ENCODE measurements around the gene GK.

DNA sequence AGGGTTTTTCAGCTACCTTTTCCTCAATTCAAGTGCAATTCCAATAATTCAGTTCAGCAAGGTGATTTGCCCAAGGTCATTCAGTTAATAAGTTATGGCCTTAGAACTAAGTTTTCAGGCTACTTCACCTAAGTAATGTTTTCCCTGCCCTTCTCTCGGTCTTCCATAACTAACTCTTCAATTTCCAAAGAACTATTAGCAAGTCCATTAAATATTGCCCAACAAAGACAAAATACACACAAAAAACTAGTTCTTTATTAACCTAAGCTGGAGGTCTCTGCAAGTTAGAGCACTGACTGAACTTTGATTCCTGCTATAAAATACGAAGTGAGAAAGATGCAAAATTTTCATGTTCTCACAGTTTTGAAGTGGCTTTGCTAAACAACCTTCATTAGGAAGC is 26.8 kb upstream of the GK start:
- TF ChIP-seq, protein P1, sequence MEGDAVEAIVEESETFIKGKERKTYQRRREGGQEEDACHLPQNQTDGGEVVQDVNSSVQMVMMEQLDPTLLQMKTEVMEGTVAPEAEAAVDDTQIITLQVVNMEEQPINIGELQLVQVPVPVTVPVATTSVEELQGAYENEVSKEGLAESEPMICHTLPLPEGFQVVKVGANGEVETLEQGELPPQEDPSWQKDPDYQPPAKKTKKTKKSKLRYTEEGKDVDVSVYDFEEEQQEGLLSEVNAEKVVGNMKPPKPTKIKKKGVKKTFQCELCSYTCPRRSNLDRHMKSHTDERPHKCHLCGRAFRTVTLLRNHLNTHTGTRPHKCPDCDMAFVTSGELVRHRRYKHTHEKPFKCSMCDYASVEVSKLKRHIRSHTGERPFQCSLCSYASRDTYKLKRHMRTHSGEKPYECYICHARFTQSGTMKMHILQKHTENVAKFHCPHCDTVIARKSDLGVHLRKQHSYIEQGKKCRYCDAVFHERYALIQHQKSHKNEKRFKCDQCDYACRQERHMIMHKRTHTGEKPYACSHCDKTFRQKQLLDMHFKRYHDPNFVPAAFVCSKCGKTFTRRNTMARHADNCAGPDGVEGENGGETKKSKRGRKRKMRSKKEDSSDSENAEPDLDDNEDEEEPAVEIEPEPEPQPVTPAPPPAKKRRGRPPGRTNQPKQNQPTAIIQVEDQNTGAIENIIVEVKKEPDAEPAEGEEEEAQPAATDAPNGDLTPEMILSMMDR (IDR thresholded peaks at IDR 0.05), result no peak
- TF ChIP-seq EZH2 (IDR thresholded peaks at IDR 0.05; ENCODE audit: borderline replicate concordance, insufficient read depth, low read depth, low read length, poor library complexity, severe bottlenecking), result no peak

All from B cell (primary cell).